Liver (tissue), 3 donors: ENCODE results near the gene SNRPA1.

ENCODE experiments used
- CTCF ChIP-seq: fragments of 150-350 bp; IDR thresholded peaks from 2 replicates; pipeline ENCODE4 v1.5.1; 2017; ENCODE audit warnings: improper control_type of control experiment, low read depth, low read length; ENCODE audit not compliant: missing input control
- RAD21 ChIP-seq, 2 donors: IDR thresholded peaks; 2 replicates each; pipeline ENCODE4 v1.6.1; 2016; ENCODE audit warnings: antibody characterized with exemption in 2 of 2, mild to moderate bottlenecking in 2 of 2
- RXRA ChIP-seq, 2 donors: IDR thresholded peaks; 2 replicates each; pipeline ENCODE4 v1.6.1; 2017 to 2018; ENCODE audit warnings: antibody characterized with exemption in 2 of 2, mild to moderate bottlenecking in 1 of 2
- TAF1 ChIP-seq: conservative IDR thresholded peaks from 2 replicates; pipeline ENCODE4 v1.6.1; 2016; ENCODE audit warnings: antibody characterized with exemption, mild to moderate bottlenecking
- ZBTB33 ChIP-seq: IDR thresholded peaks from 2 replicates; pipeline ENCODE4 v1.6.1; 2016; ENCODE audit warnings: antibody characterized with exemption
- TF ChIP-seq, protein P1 (sequence below): IDR thresholded peaks from 2 replicates; pipeline ENCODE4 v1.6.1; 2016; ENCODE audit warnings: antibody characterized with exemption
- donor health status: healthy.
- donor health status: healthy.

DNA sequence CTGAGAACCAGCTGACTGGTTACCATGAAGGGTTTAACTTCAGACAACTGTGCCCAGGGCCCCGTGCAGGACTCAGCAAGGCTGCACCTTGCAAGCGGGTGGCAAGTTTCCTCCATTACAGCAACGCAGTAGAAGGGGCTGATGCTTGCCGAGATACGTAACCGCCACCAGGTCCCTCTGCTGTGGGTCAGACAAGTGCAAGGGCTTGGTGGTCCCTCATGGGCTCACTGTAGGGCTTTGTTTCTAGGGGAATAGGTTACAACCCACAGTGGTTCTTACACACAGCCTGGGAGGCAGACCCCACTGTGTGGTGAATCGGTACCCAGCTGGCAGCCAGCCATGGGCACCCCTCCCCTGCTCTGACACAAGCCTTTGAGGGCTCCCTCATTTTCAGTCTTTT lies 15.5 kb upstream of the SNRPA1 start:
- no peak for TF ChIP-seq RAD21 (IDR thresholded peaks at IDR 0.05)
- TF ChIP-seq CTCF = no peak
- TF ChIP-seq RXRA (IDR thresholded peaks at IDR 0.05) = no peak
- TF ChIP-seq ZBTB33 = no peak
- TF ChIP-seq, protein P1, sequence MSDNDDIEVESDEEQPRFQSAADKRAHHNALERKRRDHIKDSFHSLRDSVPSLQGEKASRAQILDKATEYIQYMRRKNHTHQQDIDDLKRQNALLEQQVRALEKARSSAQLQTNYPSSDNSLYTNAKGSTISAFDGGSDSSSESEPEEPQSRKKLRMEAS = no peak
- TF ChIP-seq TAF1 = no peak
